Stimulated activated CD8-positive, alpha-beta memory T cell treated with anti-CD3 and anti-CD28 coated beads, Interleukin-2, amount 100 ng/mL, for 1 hour (primary cell): Measurements from ENCODE around the gene CHST11.
"Not testable (repeated sequence)": the region's sequence is repeated elsewhere in the genome, so short reads cannot be mapped to it uniquely, and the experiment has no call there.

Experiments used
- DNase-seq, 2 donors: peaks; one replicate each; pipeline ENCODE4 v3.0.0-alpha.2; 2020; ENCODE audit warnings: low read depth in 2 of 2

CHST11 gene

DNA sequence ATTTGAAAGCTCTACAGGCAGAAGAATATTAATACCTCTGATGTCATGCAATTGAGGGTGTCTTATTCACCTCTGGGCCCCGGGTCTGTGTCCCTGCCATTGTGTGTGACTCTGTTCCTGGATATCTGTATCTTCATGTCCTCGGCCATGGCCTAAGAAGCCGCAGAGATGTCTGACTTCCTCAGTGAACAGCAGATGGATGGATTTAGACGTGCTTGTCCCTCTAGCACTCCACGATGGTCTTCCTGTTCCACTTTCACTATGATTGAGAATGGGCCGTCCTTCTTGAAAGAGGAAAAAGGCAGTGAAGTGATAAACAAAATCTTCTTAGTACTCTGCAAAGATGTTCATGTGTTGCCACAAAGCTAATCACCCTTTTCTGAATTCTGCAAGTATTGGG is 283.9 kb downstream of the CHST11 start:
- no peak for DNase-seq

DNA sequence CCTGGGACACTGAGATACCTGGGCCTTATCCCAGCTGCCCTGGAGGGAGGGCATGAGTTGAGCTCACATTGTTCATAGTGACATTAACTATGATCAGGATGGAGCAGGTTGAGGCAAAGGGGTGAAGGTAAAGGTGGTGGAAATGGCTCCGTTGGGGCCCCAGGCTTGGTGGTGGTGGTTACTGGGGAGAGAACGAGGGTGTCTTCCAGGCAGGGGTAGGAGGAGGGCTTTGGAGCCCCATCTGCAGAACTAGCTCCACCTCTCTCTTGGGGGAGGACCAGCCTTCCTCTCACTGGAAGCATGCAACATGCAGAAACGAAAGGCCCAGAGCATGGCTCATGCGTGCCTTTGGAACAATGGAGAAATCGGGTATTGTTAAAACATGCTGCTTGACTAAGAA is 284.3 kb downstream of the CHST11 start:
- DNase-seq = no peak

- no peak for DNase-seq
Measured at GRCh38 chr12:104741497-104742367, 285.0 kb downstream of the CHST11 start.

GRCh38 chr12:104742551-104743201 is 285.9 kb downstream of the CHST11 start:
- DNase-seq = no peak

- DNase-seq = no peak
Measured at GRCh38 chr12:104743202-104743580, 286.4 kb downstream of the CHST11 start.

- not testable (repeated sequence) for DNase-seq
Measured at GRCh38 chr12:104743753-104744548, 287.2 kb downstream of the CHST11 start.

DNA sequence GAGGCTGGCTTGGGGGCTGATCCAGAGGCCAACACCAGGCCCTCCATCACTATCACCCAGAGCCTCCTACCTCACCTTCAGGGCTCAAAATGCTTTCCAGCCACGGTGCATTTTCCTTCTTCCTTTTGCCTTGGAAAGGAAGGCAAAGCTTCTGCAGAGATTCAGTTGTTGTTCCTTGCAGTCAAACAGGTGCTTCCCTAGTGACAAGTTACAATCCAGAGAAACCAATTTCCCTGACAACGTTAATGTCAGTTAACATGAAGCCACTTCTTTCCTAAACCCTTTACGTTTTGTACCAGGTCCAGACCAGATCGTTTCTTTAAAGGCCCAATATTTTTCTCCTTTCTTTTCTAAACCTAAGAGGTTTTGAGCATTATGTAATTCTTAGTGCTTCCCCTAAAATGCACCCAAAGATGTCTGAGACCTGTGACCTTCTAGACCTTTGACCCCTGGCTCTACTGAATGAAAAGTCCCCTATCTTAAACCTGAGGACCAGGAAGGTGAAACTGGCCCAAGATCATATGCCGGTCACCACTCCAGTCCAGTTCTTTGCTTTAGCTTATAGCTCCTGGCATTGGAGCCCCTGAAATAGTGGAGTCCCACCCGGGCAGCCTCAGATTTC is 289.8 kb downstream of the CHST11 start:
- no peak for DNase-seq

DNA sequence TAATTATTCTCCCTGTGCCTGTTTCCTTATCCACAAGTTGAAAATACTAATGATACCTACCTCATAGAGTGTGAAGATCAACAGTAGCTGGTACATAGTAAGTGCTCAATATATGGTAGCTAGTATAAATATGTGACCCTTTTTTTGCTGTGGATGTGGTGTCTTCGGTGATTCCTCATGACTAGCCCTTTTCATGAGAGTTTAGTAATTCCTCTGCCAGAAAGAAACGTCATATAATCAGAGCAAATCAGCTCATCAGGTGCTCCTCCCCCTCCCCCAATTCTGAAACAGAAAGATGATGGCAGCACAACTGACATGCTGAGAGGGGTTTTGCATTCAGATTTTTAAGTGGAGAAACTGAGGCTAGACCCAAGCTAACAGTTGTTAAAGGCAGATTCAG is 290.6 kb downstream of the CHST11 start:
- DNase-seq = no peak

DNA sequence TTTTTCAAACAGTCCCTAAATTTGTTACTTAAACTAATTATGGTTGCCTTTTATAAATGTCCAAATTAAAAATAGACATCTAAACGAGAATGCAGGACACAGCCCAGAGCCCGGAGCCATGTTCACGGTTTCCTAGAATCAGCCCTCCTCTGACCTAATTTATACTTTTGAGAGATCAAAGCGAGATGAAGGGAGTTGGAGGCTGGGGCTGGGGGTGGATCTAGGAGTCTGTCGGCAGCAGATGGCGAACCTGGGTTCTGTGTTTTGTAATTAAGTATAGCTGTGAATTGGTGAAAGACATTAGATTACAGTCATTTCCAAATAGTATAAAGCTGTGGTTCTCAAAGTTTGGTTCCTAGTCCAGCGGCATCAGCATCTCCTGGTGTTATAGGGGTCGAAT is 291.2 kb downstream of the CHST11 start:
- no peak for DNase-seq

DNA sequence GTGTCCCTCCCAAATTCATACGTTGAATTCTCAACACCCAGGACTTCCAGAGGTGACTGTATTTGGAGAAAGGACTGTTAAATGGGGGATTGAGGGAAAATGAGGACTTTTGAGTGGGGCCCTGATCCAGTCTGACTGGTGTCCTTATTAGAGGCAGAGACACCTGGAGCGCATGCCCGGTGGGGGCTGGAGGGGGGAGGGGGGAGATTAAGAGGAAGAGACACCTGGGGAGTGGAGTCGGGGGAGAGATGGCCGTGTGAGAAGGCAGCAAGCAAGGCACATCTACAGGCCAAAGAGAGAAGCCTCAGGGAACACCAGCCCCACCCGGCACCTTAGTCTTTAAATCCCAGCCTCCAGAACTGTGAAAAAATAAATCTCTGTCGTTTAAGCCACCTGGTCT is 291.6 kb downstream of the CHST11 start:
- no peak for DNase-seq

DNA sequence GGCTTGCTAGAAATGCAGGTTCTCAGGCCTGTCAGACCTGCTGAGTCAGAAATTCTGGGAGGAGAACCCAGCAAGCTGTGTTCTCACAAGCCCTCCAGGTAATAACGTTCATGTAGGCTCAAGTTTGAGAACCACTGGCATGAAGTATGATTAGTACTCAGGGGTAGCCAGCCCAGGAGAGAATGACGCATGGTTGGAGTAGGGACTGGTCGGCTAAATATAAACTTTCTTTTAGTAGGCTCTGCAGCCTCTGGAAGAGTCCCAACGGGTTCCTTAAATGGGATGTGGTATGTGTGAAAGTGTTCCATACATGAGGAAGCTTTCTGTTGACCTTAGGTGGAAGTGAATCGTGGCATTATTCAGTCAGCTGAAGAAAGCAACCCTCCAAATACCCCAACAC is 292.0 kb downstream of the CHST11 start:
- DNase-seq = no peak

GRCh38 chr12:104749545-104749944 is 292.8 kb downstream of the CHST11 start:
- no peak for DNase-seq

DNA sequence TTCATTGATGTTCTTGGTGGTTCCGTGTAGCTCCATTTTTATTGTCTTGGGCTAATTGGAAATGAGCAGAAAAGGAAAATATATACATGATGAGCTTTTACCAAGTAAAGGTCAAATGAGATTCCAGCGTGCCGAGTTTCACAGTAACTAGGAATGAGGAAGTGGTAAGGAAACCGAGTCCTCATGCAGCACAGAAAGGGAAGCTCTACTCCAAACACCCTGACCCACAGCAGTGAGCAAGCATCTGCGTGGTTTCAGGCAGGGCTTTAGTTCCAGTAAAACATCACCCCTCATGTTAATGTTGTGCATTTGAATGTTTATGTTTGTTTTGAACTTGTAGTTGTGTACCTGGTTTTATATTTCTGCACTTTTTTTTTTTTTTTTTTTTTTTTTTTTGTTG is 293.3 kb downstream of the CHST11 start:
- DNase-seq = no peak

- no peak for DNase-seq
Measured at GRCh38 chr12:104751120-104751519, 294.4 kb downstream of the CHST11 start.

DNA sequence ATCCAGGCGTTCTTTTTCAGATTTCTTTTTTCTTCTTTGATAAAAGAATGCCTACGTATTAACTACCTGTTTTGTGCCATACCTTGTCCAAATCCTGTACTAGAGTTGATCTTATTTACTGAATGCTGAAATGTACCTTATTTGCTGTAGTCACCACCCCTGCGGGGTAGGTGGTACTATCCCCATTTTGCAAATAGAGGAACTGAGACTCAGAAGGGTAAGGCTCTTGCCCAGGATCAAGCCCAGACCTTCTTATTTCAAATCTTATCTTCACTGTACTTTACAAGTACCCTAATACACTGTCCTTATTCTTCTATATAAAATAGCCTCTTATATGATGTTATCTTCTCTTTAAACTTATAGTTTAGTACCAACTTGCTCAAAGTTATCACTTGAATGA is 294.8 kb downstream of the CHST11 start:
- DNase-seq = no peak

- no peak for DNase-seq
Measured at GRCh38 chr12:104752016-104752415, 295.3 kb downstream of the CHST11 start.

DNA sequence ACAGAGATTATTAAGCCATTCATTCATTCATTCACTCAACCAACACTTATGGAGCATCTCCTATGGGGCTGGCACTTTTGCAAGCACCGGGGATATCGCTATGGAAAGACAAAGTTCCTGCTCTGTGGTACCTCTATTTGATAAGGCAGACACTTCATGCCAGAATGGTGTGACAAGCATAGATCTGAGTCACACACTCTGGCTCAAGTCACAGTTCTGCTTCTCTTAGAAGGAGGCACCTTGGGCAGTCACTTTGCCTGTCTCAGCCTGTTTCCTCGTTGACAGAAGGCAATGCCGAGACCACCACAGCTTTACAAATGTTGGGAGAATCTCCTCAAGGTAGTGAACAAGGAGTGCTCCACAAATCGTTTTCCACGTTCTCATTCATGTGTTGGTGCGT is 296.1 kb downstream of the CHST11 start:
- DNase-seq = no peak

DNA sequence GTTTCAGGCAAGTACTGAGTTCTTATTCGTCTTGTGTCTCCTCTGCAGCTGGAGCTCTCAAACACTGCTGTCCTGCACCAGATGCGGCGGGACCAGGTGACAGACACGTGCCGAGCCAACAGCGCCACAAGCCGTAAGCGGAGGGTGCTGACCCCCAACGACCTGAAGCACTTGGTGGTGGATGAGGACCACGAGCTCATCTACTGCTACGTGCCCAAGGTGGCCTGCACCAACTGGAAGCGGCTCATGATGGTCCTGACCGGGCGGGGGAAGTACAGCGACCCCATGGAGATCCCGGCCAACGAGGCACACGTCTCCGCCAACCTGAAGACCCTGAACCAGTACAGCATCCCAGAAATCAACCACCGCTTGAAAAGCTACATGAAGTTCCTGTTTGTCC is 300.2 kb downstream of the CHST11 start:
- DNase-seq = no peak

- DNase-seq = no peak
Measured at GRCh38 chr12:104758771-104759170, 302.0 kb downstream of the CHST11 start.

GRCh38 chr12:104761091-104761490 is 304.3 kb downstream of the CHST11 start:
- no peak for DNase-seq

GRCh38 chr12:104761611-104762010 is 304.9 kb downstream of the CHST11 start:
- no peak for DNase-seq

GRCh38 chr12:104763168-104763805 is 306.5 kb downstream of the CHST11 start:
- no peak for DNase-seq
